ENCODE results near the gene NMNAT1.

DNA sequence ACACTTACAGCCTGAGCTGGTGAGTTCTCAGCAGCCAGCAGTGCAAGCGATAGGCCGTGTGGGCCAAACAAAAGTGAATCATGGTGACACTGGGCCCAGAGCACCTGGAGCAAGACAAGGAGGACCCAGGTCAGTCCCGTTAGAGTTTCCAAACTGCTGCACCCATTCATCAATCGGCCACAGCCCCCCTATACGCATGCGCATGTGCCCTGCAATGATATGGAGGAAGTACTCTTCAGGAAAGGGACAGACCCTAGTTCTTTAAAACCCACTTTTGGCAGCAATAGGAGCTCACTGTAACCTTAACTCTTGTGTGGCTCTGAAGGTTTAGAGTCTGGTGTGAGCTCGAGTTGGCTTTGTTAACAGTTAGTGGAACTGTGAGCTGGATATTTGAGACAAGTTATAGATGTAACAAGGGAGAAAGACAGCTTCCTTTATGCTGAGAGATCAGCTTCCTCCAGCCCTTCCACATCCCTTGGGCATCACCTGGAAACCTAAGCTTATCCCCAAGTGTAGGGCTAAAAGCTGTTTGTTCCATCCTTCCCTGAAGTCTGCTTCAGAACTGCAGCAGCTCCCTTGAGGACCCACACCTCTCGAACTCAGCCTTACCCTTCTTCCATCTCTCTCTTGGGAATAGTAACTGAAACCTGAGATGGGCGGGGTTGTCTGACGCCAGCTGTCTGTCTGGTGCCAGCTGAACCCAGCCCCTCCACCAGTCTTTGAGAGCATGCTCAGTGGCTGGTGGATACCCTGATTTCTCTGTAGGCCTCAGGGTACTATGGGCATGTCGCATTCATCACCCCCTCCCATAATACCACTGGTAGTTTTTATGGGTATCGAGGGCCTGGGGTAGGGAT, 17.7 kb downstream of the NMNAT1 start:
- TF ChIP-seq SMC3 (IDR thresholded peaks at IDR 0.05), result no peak
- TF ChIP-seq, protein P1, sequence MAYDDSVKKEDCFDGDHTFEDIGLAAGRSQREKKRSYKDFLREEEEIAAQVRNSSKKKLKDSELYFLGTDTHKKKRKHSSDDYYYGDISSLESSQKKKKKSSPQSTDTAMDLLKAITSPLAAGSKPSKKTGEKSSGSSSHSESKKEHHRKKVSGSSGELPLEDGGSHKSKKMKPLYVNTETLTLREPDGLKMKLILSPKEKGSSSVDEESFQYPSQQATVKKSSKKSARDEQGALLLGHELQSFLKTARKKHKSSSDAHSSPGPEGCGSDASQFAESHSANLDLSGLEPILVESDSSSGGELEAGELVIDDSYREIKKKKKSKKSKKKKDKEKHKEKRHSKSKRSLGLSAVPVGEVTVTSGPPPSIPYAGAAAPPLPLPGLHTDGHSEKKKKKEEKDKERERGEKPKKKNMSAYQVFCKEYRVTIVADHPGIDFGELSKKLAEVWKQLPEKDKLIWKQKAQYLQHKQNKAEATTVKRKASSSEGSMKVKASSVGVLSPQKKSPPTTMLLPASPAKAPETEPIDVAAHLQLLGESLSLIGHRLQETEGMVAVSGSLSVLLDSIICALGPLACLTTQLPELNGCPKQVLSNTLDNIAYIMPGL (CRISPR knock-in tag; IDR thresholded peaks at IDR 0.05; ENCODE audit: borderline replicate concordance), result no peak
- TF ChIP-seq, protein P2, sequence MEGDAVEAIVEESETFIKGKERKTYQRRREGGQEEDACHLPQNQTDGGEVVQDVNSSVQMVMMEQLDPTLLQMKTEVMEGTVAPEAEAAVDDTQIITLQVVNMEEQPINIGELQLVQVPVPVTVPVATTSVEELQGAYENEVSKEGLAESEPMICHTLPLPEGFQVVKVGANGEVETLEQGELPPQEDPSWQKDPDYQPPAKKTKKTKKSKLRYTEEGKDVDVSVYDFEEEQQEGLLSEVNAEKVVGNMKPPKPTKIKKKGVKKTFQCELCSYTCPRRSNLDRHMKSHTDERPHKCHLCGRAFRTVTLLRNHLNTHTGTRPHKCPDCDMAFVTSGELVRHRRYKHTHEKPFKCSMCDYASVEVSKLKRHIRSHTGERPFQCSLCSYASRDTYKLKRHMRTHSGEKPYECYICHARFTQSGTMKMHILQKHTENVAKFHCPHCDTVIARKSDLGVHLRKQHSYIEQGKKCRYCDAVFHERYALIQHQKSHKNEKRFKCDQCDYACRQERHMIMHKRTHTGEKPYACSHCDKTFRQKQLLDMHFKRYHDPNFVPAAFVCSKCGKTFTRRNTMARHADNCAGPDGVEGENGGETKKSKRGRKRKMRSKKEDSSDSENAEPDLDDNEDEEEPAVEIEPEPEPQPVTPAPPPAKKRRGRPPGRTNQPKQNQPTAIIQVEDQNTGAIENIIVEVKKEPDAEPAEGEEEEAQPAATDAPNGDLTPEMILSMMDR (IDR thresholded peaks at IDR 0.05), result no peak
- TF ChIP-seq POLR2A (IDR thresholded peaks at IDR 0.05; ENCODE audit: low read length), result no peak
- no peak for TF ChIP-seq JUN (IDR thresholded peaks at IDR 0.05)
- no peak for TF ChIP-seq HDAC2 (IDR thresholded peaks at IDR 0.05)
- no peak for TF ChIP-seq NR3C1 (IDR thresholded peaks at IDR 0.05)
- no peak for TF ChIP-seq RFX5 (IDR thresholded peaks at IDR 0.05)
- TF ChIP-seq EP300 (IDR thresholded peaks at IDR 0.05), result no peak

Data from A549 (cell line).